Common myeloid progenitor, CD34-positive (primary cell): ENCODE results near the gene MAFB.
A peak's percentile ranks its signal among the peaks of the same experiment; 100 is the strongest.

ENCODE experiments used
- CTCF ChIA-PET: fragments of 350-600 bp; sonication (Branson Sonifier 250); formaldehyde crosslinking; loops from one replicate; lab custom pipeline; 2021; ENCODE audit warnings: antibody characterized with exemption; lab: Charles Lee
- POLR2A ChIA-PET: fragments of 350-600 bp; sonication (Branson Sonifier 250); formaldehyde crosslinking; loops from one replicate; lab custom pipeline; 2021; ENCODE audit warnings: antibody characterized with exemption; lab: Charles Lee
- DNase-seq, 3 donors: peaks; one replicate each; pipeline versions ENCODE4 v3.0.0 to v3.0.0-alpha.2; 2013
- H3K27ac ChIP-seq, 2 experiments: 1 replicate in 1 of 2; 2 replicates in 1 of 2; pipeline ENCODE4 v1.7.0; 2013; ENCODE audit warnings: inconsistent platforms in 2 of 2, low read length in 2 of 2, mild to moderate bottlenecking in 2 of 2, low read depth in 1 of 2, moderate library complexity in 1 of 2; ENCODE audit not compliant: severe bottlenecking in 2 of 2, insufficient read depth in 1 of 2, poor library complexity in 1 of 2
- H3K27me3 ChIP-seq, 5 experiments: replicated peaks in 2 of 5; 1 replicate in 3 of 5; 2 replicates in 2 of 5; pipeline versions ENCODE4 v1.6.1 to v1.7.0; 2013; ENCODE audit warnings: low read length in 4 of 5, mild to moderate bottlenecking in 2 of 5, moderate library complexity in 2 of 5, inconsistent platforms in 1 of 5; ENCODE audit not compliant: insufficient read depth in 5 of 5, control insufficient read depth in 4 of 5
- H3K36me3 ChIP-seq, 4 experiments: 1 replicate in 2 of 4; 2 replicates in 2 of 4; pipeline versions ENCODE4 v1.6.1 to v1.7.0; 2013; ENCODE audit warnings: low read length in 3 of 4, control low read depth in 1 of 4, mild to moderate bottlenecking in 1 of 4; ENCODE audit not compliant: control insufficient read depth in 4 of 4, insufficient read depth in 4 of 4
- H3K4me1 ChIP-seq, 4 experiments: 1 replicate in 3 of 4; 2 replicates in 1 of 4; pipeline versions ENCODE4 v1.6.1 to v1.7.1; 2013; ENCODE audit warnings: low read length in 3 of 4, mild to moderate bottlenecking in 3 of 4, control low read depth in 1 of 4, inconsistent platforms in 1 of 4, moderate library complexity in 1 of 4; ENCODE audit not compliant: control insufficient read depth in 4 of 4, insufficient read depth in 4 of 4; ENCODE audit errors: control extremely low read depth in 1 of 4
- H3K4me3 ChIP-seq, 7 experiments: 1 replicate in 4 of 7; 2 replicates in 3 of 7; pipeline versions ENCODE4 v1.5.1 to v1.7.0; 2013; ENCODE audit warnings: mild to moderate bottlenecking in 7 of 7, low read length in 6 of 7, moderate library complexity in 6 of 7, inconsistent platforms in 2 of 7, low read depth in 2 of 7, control low read depth in 1 of 7; ENCODE audit not compliant: insufficient read depth in 4 of 7, control insufficient read depth in 1 of 7; ENCODE audit errors: extremely low read depth in 1 of 7
- H3K9me3 ChIP-seq, 5 experiments: 1 replicate in 4 of 5; 2 replicates in 1 of 5; pipeline versions ENCODE4 v1.6.1 to v1.7.1; 2013; ENCODE audit warnings: low read length in 4 of 5, mild to moderate bottlenecking in 2 of 5, inconsistent platforms in 1 of 5, low read depth in 1 of 5, moderate library complexity in 1 of 5; ENCODE audit not compliant: control insufficient read depth in 4 of 5, insufficient read depth in 2 of 5; ENCODE audit errors: control extremely low read depth in 1 of 5
- WGBS: methylation state at CpG from one replicate; pipeline ENCODE4 v1.1.5; 2013; ENCODE audit not compliant: insufficient coverage; 5-methylcytosine and 5-hydroxymethylcytosine counted together

The MAFB gene

GRCh38 chr20:40714109-40714508 lies 25.1 kb upstream of the MAFB start:
- DNase-seq: no peak
- CTCF ChIA-PET: no interaction called here

GRCh38 chr20:40713508-40713907 lies 24.5 kb upstream of the MAFB start:
- ChIA-PET POLR2A (no interaction called here), CTCF (no interaction called here)
- no peaks in the 10 kb centered on the region for H3K36me3 ChIP-seq
- no peak overlapping the region for H3K4me3 ChIP-seq
- no peaks in the 10 kb centered on the region for H3K4me1 ChIP-seq
- H3K27ac ChIP-seq: no peak overlapping the region
- no peak for DNase-seq
- H3K9me3 ChIP-seq: no peaks in the 10 kb centered on the region
- peaks cover 0 to 22% (median 19%) of the 10 kb centered on the region in 5 experiments for H3K27me3 ChIP-seq
- 98% methylated on average over 4 of the region's 6 CpGs for WGBS

More at GRCh38 chr20:40714109-40714508, 25.1 kb upstream of the MAFB start:
- POLR2A ChIA-PET: no interaction called here
- H3K4me1 ChIP-seq: no peaks in the 10 kb centered on the region
- no CpG with 5 or more reads among the region's 4 CpGs for WGBS
- no peak overlapping the region for H3K27ac ChIP-seq
- no peaks in the 10 kb centered on the region for H3K9me3 ChIP-seq
- peaks cover 0 to 22% (median 19%) of the 10 kb centered on the region in 5 experiments for H3K27me3 ChIP-seq
- no peak overlapping the region for H3K4me3 ChIP-seq
- H3K36me3 ChIP-seq: no peaks in the 10 kb centered on the region

- Histone ChIP-seq H3K9me3 (no peaks in the 10 kb centered on the region), H3K27me3 (peaks cover 0 to 22% (median 15%) of the 10 kb centered on the region in 5 experiments), H3K36me3 (no peaks in the 10 kb centered on the region), H3K27ac (no peak overlapping the region), H3K4me3 (no peak overlapping the region), H3K4me1 (no peaks in the 10 kb centered on the region)
- 85% methylated on average over 13 of the region's 13 CpGs for WGBS
- DNase-seq: no peak
- POLR2A ChIA-PET: no interaction called here
- CTCF ChIA-PET: no interaction called here
Observed at GRCh38 chr20:40711079-40711478, 22.0 kb upstream of the MAFB start.

GRCh38 chr20:40710603-40711002 lies 21.6 kb upstream of the MAFB start:
- Histone ChIP-seq H3K4me1 (no peaks in the 10 kb centered on the region), H3K36me3 (no peaks in the 10 kb centered on the region), H3K9me3 (no peaks in the 10 kb centered on the region), H3K27me3 (peaks cover 0 to 22% (median 12%) of the 10 kb centered on the region in 5 experiments), H3K4me3 (no peak overlapping the region), H3K27ac (no peak overlapping the region)
- ChIA-PET CTCF (no interaction called here), POLR2A (interaction anchor here (0.9 kb wide), 1 partner anchor 14 kb away, joined by 3 read pairs; no protein-coding TSS in a partner anchor)
- WGBS: 90% methylated on average over 11 of the region's 13 CpGs
- no peak for DNase-seq

GRCh38 chr20:40706977-40707582 lies 18.0 kb upstream of the MAFB start:
- H3K27me3 ChIP-seq: peaks cover 0 to 22% (median 12%) of the 10 kb centered on the region in 5 experiments
- H3K36me3 ChIP-seq: no peaks in the 10 kb centered on the region
- DNase-seq: peak in 2 of 3 donors; percentile 42 to 47
- no peaks in the 10 kb centered on the region for H3K9me3 ChIP-seq
- ChIA-PET CTCF (no interaction called here), POLR2A (no interaction called here)
- H3K4me1 ChIP-seq: no peaks in the 10 kb centered on the region
- 100% methylated on average over 1 of the region's 3 CpGs for WGBS
- no peak overlapping the region for H3K27ac ChIP-seq
- no peak overlapping the region for H3K4me3 ChIP-seq

GRCh38 chr20:40705413-40705812 lies 16.4 kb upstream of the MAFB start:
- no peaks in the 10 kb centered on the region for H3K9me3 ChIP-seq
- H3K36me3 ChIP-seq: no peaks in the 10 kb centered on the region
- no peak overlapping the region for H3K4me3 ChIP-seq
- ChIA-PET CTCF (interaction anchor here (0.7 kb wide), 1 partner anchor 34 kb away, joined by 3 read pairs; no protein-coding TSS in a partner anchor), POLR2A (no interaction called here)
- DNase-seq: no peak
- 100% methylated on average over 1 of the region's 3 CpGs for WGBS
- H3K4me1 ChIP-seq: no peaks in the 10 kb centered on the region
- H3K27ac ChIP-seq: no peak overlapping the region
- peaks cover 0 to 14% (median 6%) of the 10 kb centered on the region in 5 experiments for H3K27me3 ChIP-seq

GRCh38 chr20:40704828-40705227 lies 15.8 kb upstream of the MAFB start:
- DNase-seq: no peak
- no peaks in the 10 kb centered on the region for H3K9me3 ChIP-seq
- no peaks in the 10 kb centered on the region for H3K36me3 ChIP-seq
- H3K4me1 ChIP-seq: no peaks in the 10 kb centered on the region
- POLR2A ChIA-PET: no interaction called here
- CTCF ChIA-PET: interaction anchor here (0.7 kb wide), 1 partner anchor 34 kb away, joined by 3 read pairs; no protein-coding TSS in a partner anchor
- H3K27me3 ChIP-seq: peaks cover 0 to 16% (median 7%) of the 10 kb centered on the region in 5 experiments
- no peak overlapping the region for H3K4me3 ChIP-seq
- WGBS: 93% methylated on average over 2 of the region's 4 CpGs
- H3K27ac ChIP-seq: no peak overlapping the region
